Activated naive CD4-positive, alpha-beta T cell treated with anti-CD3 and anti-CD28 coated beads, Interleukin-2, amount 10 ng/mL, durations not matched to agents 7 days and 5 days (primary cell): ENCODE measurements around the gene CORO1C.
A peak's percentile ranks its signal among the peaks of the same experiment; 100 is the strongest.
"Not testable (repeated sequence)": the region's sequence is repeated elsewhere in the genome, so short reads cannot be mapped to it uniquely, and the experiment has no call there.

ENCODE experiments used
- CTCF ChIA-PET: fragments of 350-600 bp; sonication (Branson Sonifier 250); formaldehyde crosslinking; loops from one replicate; lab custom pipeline; 2021; ENCODE audit warnings: antibody characterized with exemption; lab: Charles Lee
- DNase-seq: peaks from one replicate; pipeline ENCODE4 v3.0.0-alpha.2; 2020
- H3K27ac Mint-ChIP-seq: one replicate; pipeline ENCODE4 v1.8.0; 2021; ENCODE audit warnings: mild to moderate bottlenecking, moderate library complexity, mixed read lengths
- H3K27me3 Mint-ChIP-seq: one replicate; pipeline ENCODE4 v1.8.0; 2021; ENCODE audit warnings: mild to moderate bottlenecking, mixed read lengths
- H3K36me3 Mint-ChIP-seq: one replicate; pipeline ENCODE4 v1.8.0; 2021; ENCODE audit warnings: mixed read lengths
- H3K4me1 Mint-ChIP-seq: one replicate; pipeline ENCODE4 v1.8.0; 2021; ENCODE audit warnings: mixed read lengths
- H3K4me3 Mint-ChIP-seq: one replicate; pipeline ENCODE4 v1.8.0; 2021; ENCODE audit warnings: mild to moderate bottlenecking, moderate library complexity, mixed read lengths
- H3K9me3 Mint-ChIP-seq: one replicate; pipeline ENCODE4 v1.8.0; 2021; ENCODE audit warnings: mixed read lengths

The CORO1C gene

GRCh38 chr12:108635997-108636808 is 95.1 kb downstream of the CORO1C start:
- peak overlapping the region; percentile 100 for H3K4me3 Mint-ChIP-seq
- H3K9me3 Mint-ChIP-seq = no peaks in the 10 kb centered on the region
- peak overlapping the region; percentile 100 for H3K27ac Mint-ChIP-seq
- DNase-seq = peak; percentile 33
- H3K27me3 Mint-ChIP-seq = peaks cover 3% of the 10 kb centered on the region
- peaks cover 55% of the 10 kb centered on the region for H3K4me1 Mint-ChIP-seq
- CTCF ChIA-PET = interaction anchor here (0.6 to 12.3 kb wide), 9 partner anchors 9 to 189 kb away, joined by 3 to 160 read pairs (median 3); no protein-coding TSS in a partner anchor
- peaks cover 28% of the 10 kb centered on the region for H3K36me3 Mint-ChIP-seq

GRCh38 chr12:108635201-108635996 is 95.9 kb downstream of the CORO1C start:
- H3K9me3 Mint-ChIP-seq = no peaks in the 10 kb centered on the region
- DNase-seq = peak; percentile 74
- H3K4me1 Mint-ChIP-seq = peaks cover 58% of the 10 kb centered on the region
- peaks cover 35% of the 10 kb centered on the region for H3K36me3 Mint-ChIP-seq
- H3K27me3 Mint-ChIP-seq = peaks cover 3% of the 10 kb centered on the region
- CTCF ChIA-PET = interaction anchor here (0.6 to 12.3 kb wide), 10 partner anchors 8 to 188 kb away, joined by 3 to 160 read pairs (median 4); partner anchors contain the start of gene ISCU
- H3K27ac Mint-ChIP-seq = peak overlapping the region; percentile 100
- H3K4me3 Mint-ChIP-seq = peak overlapping the region; percentile 100

GRCh38 chr12:108634341-108634751 is 97.0 kb downstream of the CORO1C start:
- CTCF ChIA-PET = interaction anchor here (0.8 to 12.3 kb wide), 6 partner anchors 12 to 168 kb away, joined by 3 to 160 read pairs (median 8); partner anchors contain the start of gene ISCU
- Mint-ChIP-seq H3K4me3 (peak overlapping the region; percentile 100), H3K27ac (peak overlapping the region; percentile 100), H3K36me3 (peaks cover 41% of the 10 kb centered on the region), H3K27me3 (peaks cover 3% of the 10 kb centered on the region), H3K4me1 (peaks cover 65% of the 10 kb centered on the region), H3K9me3 (no peaks in the 10 kb centered on the region)
- DNase-seq = peak; percentile 82

DNA sequence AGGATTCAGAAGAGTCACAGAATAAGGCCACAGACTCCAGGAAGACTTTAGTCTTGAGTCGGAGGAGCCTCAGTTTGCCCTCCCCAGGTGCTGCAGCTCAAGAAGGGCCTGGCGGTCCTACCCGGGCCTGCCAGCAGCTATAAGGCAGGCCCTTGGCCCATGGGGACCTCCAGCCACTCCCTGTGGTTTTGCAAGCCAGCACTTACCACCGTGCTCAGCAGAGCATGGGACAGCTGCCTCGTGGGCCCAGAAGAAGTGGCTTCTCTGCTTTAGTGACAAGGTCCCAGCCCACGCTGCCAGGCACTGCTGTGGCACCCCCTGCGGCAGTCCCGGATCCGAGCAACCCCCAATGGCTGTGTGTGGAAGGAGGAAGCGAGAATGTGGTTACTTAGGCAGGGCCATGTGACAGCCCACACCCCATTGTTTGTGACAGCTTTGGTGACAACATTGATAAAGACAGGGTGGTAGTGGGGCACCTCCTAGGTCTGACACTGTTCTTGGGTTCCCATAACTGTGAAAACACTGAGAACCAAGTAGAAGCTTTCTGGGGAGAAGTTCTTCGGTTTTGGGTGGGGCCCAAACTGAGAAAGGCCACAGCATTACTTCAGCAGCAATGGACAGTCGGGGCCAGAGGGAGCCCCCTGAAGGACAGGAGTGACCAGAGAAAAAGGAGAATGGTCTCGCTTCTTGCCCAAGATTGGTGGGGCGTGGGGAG is 97.6 kb downstream of the CORO1C start, which contains the start of gene SELPLG:
Gene SELPLG, minus strand, starts transcription at position 361 of the 715 bp plus-strand sequence. CDS start 9,587 bp downstream, outside the sequence.
- Mint-ChIP-seq H3K4me3 (peak within 1 kb of the TSS; percentile 100), H3K4me1 (peaks cover 66% of the 10 kb centered on the region), H3K9me3 (no peaks in the 10 kb centered on the region), H3K27ac (peak within 1 kb of the TSS; percentile 100), H3K36me3 (peaks cover 44% of the 10 kb centered on the region), H3K27me3 (peaks cover 3% of the 10 kb centered on the region)
- peak; percentile 94 for DNase-seq
- CTCF ChIA-PET = interaction anchor here (1.0 to 12.3 kb wide), 6 partner anchors 12 to 99 kb away, joined by 3 to 160 read pairs (median 8); partner anchors contain the start of gene ISCU

- Mint-ChIP-seq H3K4me3 (peak overlapping the region; percentile 100), H3K27ac (peak overlapping the region; percentile 100)
These were observed 98.2 kb downstream of the CORO1C start for GRCh38 chr12:108633081-108633533.

DNA sequence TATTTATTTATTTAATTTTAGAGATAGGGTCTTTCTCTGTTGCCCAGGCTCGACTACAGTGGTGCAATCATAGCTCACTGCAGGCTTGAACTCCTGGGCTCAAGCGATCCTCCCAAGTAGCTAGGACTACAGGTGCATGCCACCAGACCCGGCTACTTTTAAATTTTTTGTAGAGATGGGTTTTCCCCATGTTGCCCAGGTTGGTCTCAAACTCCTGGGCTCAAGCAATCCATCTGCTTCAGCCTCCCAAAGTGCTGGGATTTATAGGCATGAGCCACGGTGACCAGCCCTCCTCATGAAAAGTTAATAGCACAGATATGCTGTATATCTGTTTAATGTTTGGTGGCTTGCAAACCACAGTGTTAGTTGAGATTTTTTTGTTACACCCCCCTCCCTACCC is 100.1 kb downstream of the CORO1C start:
- not testable (repeated sequence) for DNase-seq, H3K9me3 Mint-ChIP-seq, H3K27me3 Mint-ChIP-seq
- Mint-ChIP-seq H3K27ac (peak overlapping the region; percentile 100), H3K4me3 (peak overlapping the region; percentile 100), H3K4me1 (peaks cover 68% of the 10 kb centered on the region), H3K36me3 (peaks cover 59% of the 10 kb centered on the region)
- CTCF ChIA-PET = interaction anchor here (1.8 to 12.3 kb wide), 2 partner anchors 12 to 119 kb away, joined by 4 to 160 read pairs; no protein-coding TSS in a partner anchor

More at GRCh38 chr12:108633081-108633533, 98.2 kb downstream of the CORO1C start:
- no peak for DNase-seq
- Mint-ChIP-seq H3K4me1 (peaks cover 69% of the 10 kb centered on the region), H3K27me3 (peaks cover 3% of the 10 kb centered on the region), H3K36me3 (peaks cover 50% of the 10 kb centered on the region), H3K9me3 (no peaks in the 10 kb centered on the region)
- CTCF ChIA-PET = interaction anchor here (0.6 to 12.3 kb wide), 6 partner anchors 8 to 913 kb away, joined by 3 to 160 read pairs (median 4); partner anchors contain the start of gene ISCU

DNA sequence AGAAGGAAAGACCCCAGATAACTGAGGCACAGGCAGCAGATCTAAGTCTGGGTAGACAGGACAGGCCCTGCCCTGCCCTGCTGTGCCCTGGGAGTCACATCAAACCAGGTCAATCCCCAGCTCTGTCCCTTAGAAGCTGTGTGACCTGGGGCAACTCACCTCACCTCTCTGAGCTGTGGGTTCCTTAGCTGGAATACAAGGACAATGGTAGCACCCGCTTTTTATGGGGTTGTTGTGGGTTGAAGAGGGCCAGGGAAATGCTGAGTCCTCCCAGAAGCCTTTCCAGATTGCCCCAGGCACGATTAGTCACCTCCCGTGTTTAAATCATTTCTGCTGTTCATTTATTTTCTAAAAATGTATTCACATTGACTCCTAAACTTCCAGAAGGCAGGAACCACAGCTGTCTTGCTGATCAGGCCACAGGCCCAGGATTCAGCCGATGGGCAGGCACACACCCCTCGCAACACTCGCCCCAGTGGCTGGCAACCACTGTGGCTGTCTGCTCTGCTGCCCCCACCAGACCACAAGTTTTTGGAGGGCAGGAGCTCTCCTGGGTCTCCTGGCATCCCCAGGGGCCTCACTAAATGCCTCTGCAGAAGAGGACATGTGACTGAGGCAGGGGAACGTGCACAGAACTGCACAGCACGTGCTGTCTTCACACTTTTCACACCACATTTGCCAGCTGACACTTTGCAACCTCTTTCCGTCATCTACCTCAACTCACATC is 100.7 kb downstream of the CORO1C start:
- Mint-ChIP-seq H3K27ac (peak overlapping the region; percentile 100), H3K9me3 (no peaks in the 10 kb centered on the region), H3K4me3 (peak overlapping the region; percentile 100), H3K36me3 (peaks cover 63% of the 10 kb centered on the region), H3K4me1 (peaks cover 64% of the 10 kb centered on the region), H3K27me3 (peaks cover 3% of the 10 kb centered on the region)
- CTCF ChIA-PET = interaction anchor here (0.6 to 12.3 kb wide), 3 partner anchors 12 to 119 kb away, joined by 3 to 160 read pairs (median 4); no protein-coding TSS in a partner anchor
- DNase-seq = peak; percentile 34

- Mint-ChIP-seq H3K4me1 (peaks cover 64% of the 10 kb centered on the region), H3K9me3 (no peaks in the 10 kb centered on the region), H3K36me3 (peaks cover 70% of the 10 kb centered on the region), H3K27me3 (peaks cover 3% of the 10 kb centered on the region), H3K27ac (peak overlapping the region; percentile 100), H3K4me3 (peak overlapping the region; percentile 100)
- CTCF ChIA-PET = interaction anchor here (12.3 kb wide), 1 partner anchor 11 kb away, joined by 160 read pairs; no protein-coding TSS in a partner anchor
- DNase-seq = peak; percentile 68
These were observed 101.4 kb downstream of the CORO1C start for GRCh38 chr12:108629824-108630476.

DNA sequence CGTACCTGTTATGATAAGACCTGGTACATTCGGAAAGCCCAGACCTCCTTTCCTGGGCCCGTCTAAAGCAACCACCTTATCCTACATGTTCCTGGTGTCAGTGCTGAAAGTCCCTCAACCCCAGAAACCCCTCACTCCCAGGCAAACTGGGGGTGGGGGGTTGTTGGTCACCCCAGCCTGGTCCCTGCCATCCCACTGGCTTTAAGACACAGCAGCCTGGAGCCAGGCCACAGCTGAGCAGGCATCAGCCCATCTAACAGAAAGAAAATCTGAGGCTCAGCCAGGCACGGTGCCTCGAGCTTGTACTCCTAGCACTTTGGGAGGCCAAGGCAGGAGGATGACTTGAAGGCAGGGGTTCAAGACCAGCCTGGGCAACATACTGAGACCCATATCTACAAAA is 102.2 kb downstream of the CORO1C start:
- peak; percentile 37 for DNase-seq
- Mint-ChIP-seq H3K4me3 (peak overlapping the region; percentile 100), H3K27me3 (peaks cover 3% of the 10 kb centered on the region), H3K27ac (peak overlapping the region; percentile 100), H3K4me1 (peaks cover 61% of the 10 kb centered on the region), H3K36me3 (peaks cover 77% of the 10 kb centered on the region), H3K9me3 (no peaks in the 10 kb centered on the region)
- CTCF ChIA-PET = interaction anchor here (12.3 kb wide), 1 partner anchor 10 kb away, joined by 160 read pairs; no protein-coding TSS in a partner anchor

DNA sequence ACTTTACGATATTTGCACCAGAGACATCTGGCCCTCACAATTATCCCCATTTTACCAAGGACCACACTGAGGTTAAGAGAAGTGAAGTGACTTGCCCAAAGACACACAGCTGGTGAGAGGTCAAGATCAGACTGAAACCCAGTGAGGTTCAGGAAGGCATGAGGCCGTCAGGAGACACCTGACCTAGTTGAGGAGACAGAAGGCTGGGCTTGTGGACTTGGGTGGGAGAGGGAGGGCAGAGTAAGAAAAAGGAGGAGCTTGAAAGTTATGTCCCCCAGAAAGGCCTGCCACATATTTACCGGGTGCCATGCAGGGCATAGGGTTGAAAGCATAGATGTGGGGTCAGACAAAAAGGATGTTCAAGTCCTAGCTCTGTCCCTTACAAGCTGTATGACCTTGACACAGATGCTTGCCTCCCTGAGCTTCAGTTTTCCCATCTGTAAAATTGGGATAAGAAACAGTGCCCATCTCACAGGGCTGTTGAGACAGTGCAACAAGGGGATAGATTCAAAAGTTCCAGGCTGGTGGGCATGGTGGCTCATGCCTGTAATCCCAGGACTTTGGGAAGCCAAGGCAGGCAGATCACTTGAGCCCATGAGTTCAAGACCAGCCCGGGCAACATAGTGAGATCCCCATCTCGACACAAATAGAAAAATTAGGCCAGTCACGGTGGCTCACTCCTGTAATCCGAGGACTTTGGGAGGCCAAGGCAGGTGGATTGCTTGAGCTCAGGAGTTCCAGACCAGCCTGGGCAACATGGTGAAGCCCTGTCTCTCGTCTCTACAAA is 104.0 kb downstream of the CORO1C start:
- Mint-ChIP-seq H3K27ac (peak overlapping the region; percentile 70), H3K9me3 (no peaks in the 10 kb centered on the region)
- CTCF ChIA-PET = interaction anchor here (0.7 to 12.3 kb wide), 5 partner anchors 8 to 160 kb away, joined by 3 to 160 read pairs (median 3); no protein-coding TSS in a partner anchor

DNA sequence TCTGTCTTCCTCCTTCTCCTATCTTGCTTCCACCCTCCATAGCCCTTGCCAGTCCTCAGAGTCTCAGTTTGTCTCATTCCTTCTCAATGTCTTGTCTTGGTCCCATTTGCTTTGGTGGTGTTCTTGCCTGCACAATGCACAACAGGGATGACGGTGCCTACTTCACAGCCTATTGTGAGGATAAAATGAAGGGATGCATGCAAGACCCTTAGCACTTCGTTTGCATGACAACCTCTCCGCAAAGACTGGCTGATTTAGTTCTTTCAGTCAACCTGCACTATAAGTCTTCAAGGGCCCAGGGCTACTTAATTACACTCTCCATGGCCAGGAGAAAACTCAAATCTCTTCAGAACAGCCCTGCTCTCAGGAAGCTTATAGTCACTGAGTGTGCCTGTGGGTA is 106.1 kb downstream of the CORO1C start:
- DNase-seq = no peak
- no peaks in the 10 kb centered on the region for H3K9me3 Mint-ChIP-seq
- no peaks in the 10 kb centered on the region for H3K27me3 Mint-ChIP-seq
- CTCF ChIA-PET = interaction anchor here (0.6 kb wide), 1 partner anchor 325 kb away, joined by 3 read pairs; no protein-coding TSS in a partner anchor
- peaks cover 78% of the 10 kb centered on the region for H3K36me3 Mint-ChIP-seq
- peak overlapping the region; percentile 35 for H3K27ac Mint-ChIP-seq
- H3K4me1 Mint-ChIP-seq = peaks cover 72% of the 10 kb centered on the region
- no peak overlapping the region for H3K4me3 Mint-ChIP-seq

More for the DNA sequence above, 104.0 kb downstream of the CORO1C start:
- peak overlapping the region; percentile 45 for H3K4me3 Mint-ChIP-seq
- DNase-seq = no peak
- H3K27me3 Mint-ChIP-seq = peaks cover 3% of the 10 kb centered on the region
- H3K4me1 Mint-ChIP-seq = peaks cover 75% of the 10 kb centered on the region
- peaks cover 79% of the 10 kb centered on the region for H3K36me3 Mint-ChIP-seq
